GM18499 (cell line): ENCODE measurements around the gene CENPP.
A peak's percentile ranks its signal among the peaks of the same experiment; 100 is the strongest.

ENCODE experiments used
- ATAC-seq: cut with Tn5 transposase; IDR thresholded peaks from one replicate; pipeline ENCODE4 v1.9.1; 2021; ENCODE audit warnings: moderate number of reproducible peaks; ENCODE audit not compliant: insufficient read depth, unreplicated experiment

CENPP gene

DNA sequence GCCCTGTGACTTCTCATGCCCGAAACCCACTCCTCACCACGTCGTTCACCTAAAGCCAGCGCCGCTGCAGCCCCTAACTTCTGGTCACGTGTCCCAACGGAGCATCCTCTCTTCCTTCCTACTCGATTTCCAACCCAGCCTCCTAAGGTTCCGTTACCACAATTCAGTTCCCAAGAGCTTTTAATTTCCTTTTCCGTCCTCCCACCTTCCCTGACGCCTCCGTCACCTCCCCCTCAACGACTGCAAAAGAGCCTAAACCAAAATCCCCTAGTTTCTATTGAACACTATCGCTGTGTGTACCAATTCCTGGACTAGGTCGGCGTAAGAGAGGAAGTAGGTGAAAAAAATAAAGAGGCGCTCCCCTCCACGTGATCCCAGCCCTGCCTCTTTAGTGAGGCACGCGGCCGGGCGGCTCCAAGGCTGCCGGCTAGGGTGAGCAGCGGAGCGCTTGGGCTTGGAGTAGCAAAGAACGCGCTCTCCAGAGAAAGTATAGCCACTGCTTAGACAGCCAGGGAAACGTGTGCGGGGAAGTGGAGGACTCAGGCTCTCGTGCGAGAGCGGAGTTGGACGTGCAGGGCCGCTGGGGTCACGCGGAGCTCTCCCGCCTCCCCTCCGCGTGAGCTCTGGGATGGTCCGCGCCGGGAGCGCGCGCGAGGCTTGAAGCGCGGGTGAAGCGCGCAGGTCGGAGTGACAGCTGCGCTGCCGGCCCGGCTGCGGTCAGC is at the start of gene CENPP, which contains the start of gene NOL8:
CENPP (plus strand) TSS at position 685 of the 722 bp plus-strand sequence.
NOL8 (minus strand) TSS at position 82 of the 722 bp plus-strand sequence. CDS start 1,189 bp downstream, outside the sequence.
- ATAC-seq: peak; percentile 78

GRCh38 chr9:92276331-92277032 is 49.3 kb upstream of the CENPP start:
- no peak for ATAC-seq

GRCh38 chr9:92278110-92278509 is 47.6 kb upstream of the CENPP start:
- ATAC-seq: no peak

- no peak for ATAC-seq
Measured at GRCh38 chr9:92279302-92279701, 46.5 kb upstream of the CENPP start.

DNA sequence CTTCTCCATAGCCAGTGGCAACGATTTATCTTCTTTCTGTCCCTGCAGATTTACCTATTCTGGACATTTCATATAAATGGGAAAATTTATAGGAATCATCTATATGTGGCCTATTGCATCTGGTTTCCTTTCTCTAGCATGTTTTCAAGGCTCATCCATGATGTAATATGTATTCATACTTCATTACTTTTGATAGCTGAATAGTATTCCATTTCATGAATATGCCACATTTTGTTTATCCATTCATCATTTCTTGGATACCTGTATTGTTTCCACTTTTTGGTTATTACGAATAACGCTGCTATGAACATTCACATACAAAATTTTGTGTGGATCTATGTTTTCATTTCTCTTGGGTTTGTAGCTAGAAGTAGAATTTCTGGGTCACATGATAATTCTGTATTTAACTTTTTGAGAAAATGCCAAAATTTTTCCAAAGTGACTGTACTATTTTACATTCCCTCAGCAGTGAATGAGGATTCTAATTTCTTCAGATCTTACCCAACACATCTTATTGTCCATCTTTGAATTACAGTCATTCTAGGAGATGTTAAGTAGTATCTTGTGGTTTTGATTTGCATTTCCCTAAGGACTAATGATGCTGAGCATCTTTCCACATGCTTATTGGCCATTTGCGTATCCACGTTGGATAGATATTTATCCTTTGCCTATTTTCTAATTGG is 35.9 kb upstream of the CENPP start:
- no peak for ATAC-seq

- ATAC-seq: no peak
Measured at GRCh38 chr9:92290785-92291429, 34.8 kb upstream of the CENPP start.

- ATAC-seq: no peak
Measured at GRCh38 chr9:92291577-92291976, 34.2 kb upstream of the CENPP start.

DNA sequence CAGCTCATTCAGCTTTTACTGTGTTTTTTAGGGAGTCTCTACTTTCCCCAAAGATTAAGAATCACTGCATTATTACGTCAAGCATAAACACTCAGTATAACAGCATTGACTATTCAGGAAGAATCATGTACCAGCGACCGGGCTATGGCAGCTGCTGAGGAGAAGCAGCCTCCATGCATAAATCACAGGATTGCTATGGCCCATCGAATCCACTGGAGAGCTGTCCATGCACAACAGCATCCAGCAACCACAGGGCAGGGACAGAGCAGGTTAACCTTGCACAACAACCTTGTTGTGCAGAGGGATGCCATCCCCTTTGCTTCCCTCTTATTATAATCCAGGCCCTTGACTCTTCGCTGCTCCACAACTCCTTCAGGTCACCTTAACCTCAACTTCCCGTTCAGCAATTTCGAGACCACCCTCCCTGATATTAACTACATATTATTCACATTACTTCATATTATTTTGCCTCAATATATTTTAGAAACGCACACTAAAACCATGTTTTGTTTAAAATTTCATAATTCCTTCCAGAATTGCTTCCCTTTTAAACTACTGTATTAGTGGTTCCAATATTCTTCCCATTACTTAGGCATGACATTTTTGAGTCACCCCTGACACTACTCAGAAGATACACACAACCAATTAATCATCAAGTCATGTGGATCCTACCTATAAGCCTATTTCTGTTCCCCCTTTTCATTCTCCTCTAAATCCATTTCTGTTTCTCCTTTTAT is 33.2 kb upstream of the CENPP start:
- no peak for ATAC-seq

- ATAC-seq: no peak
Measured at GRCh38 chr9:92293075-92293354, 32.7 kb upstream of the CENPP start.

- ATAC-seq: peak; percentile 81
Measured at GRCh38 chr9:92293452-92294296, 32.1 kb upstream of the CENPP start, which contains the start of gene IARS1. TSS of gene IARS1 (minus strand) at chr9:92293697. CDS start at chr9:92289419, 4,278 bp downstream.

GRCh38 chr9:92294297-92294676 is 31.5 kb upstream of the CENPP start:
- no peak for ATAC-seq

DNA sequence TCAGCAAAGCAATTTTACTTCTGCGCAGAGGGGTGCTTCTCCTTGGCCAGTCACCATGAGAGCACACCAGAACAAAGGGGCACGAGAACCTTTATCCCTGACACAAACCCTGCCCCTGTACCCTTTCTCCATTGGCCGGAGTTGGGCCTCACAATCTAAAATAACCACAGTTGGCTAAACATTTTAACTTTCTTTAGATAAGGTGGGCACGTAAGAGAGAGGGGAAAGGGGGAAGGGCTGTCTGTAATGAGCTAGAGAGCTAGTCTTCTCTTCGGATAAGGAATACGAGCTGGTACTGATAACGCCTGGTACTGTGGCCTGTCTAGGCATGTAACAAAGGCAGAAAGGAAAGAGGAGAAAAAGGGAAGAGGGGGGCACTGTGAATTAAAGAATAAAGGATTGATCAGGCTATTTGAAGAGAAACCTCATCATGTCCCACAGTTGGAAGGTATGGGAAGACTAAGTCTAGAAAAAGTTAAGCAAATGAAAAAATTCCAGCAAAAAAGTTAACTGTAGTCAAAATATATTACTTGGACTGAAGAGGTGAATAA is 30.4 kb upstream of the CENPP start:
- no peak for ATAC-seq

- ATAC-seq: no peak
Measured at GRCh38 chr9:92295827-92296258, 29.9 kb upstream of the CENPP start.

DNA sequence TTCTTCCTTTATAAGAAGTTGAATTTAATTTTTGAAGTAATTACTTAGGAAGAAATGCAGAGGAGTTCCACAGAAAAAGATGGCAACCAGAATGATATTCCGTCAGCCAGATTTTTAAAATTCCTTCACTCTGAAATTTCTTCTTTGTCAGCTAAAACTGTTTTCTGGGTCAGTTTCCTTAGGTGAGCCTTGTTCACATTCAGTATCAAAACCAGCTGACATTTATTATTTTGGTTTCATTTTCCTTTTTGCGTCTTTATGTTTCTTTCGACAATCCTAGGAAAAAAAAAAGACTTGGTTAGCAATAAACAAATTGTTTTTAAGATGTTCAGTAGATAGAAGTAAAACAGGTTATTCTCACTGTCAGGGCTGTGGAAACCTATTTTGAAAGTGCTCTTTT is 28.1 kb upstream of the CENPP start:
- no peak for ATAC-seq

- no peak for ATAC-seq
Measured at GRCh38 chr9:92298036-92298435, 27.7 kb upstream of the CENPP start.

DNA sequence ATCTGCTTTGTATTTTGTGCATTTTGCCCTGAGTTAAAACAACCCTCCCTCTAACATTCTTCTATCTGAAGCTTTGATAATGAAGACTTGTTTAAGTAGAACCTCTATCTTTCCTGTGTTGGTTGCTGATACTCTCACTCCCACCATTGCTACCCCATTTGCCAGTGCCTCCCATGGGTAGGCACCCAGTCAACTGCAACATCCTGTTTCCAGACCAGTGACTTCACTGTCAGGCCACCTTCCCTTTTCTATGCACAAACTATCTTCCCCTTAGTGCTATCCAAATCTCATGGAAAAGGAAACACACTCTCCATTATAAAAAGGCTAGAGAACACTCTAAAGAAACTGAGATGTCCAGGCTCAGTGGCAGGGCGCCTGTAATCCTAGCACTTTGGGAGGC is 26.6 kb upstream of the CENPP start:
- ATAC-seq: no peak

GRCh38 chr9:92300936-92301335 is 24.8 kb upstream of the CENPP start:
- ATAC-seq: no peak

DNA sequence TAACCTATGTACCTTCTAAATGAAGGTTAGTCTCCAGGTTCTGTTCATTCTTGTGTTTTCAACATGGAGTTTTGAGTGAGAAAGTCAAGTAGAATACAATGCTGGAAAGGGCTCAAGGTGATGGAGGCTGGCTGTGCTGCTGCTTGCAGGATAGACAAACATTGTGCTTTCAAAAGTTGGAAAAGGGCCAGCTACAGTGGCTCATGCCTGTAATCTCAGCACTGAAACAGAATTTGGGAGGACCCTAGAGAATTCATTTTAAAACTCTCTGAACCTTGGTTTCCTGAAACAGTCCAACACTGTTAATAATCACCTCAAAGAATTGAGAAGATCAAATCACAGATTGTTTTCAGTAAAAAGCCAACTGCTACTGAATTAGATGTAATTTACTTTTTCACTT is 16.9 kb upstream of the CENPP start:
- ATAC-seq: no peak

- ATAC-seq: no peak
Measured at GRCh38 chr9:92310562-92310961, 15.2 kb upstream of the CENPP start.
